DOHH2 (cell line): ENCODE measurements around the gene ZFR.

Source experiments
- H3F3A ChIP-seq: fragments of 200-600 bp; sonication (generic), shearing (Covaris generic); 2 replicates; pipeline ENCODE4 v1.6.0; 2016; ENCODE audit warnings: antibody characterized with exemption, mild to moderate bottlenecking; ENCODE audit not compliant: control insufficient read depth, insufficient read depth
- H3K27ac ChIP-seq: fragments of 200-600 bp; sonication (generic); 2 replicates; pipeline ENCODE4 v1.5.1; 2014; ENCODE audit warnings: low read depth, mild to moderate bottlenecking, low read length, moderate library complexity
- H3K27me3 ChIP-seq: fragments of 200-600 bp; sonication (generic); 2 replicates; pipeline ENCODE4 v1.6.1; 2014; ENCODE audit warnings: mild to moderate bottlenecking, low read length, mixed read lengths; ENCODE audit not compliant: control insufficient read depth
- H3K36me3 ChIP-seq: fragments of 200-600 bp; sonication (generic); 2 replicates; pipeline ENCODE4 v1.6.1; 2014; ENCODE audit warnings: mild to moderate bottlenecking, low read length, moderate library complexity, mixed read lengths; ENCODE audit not compliant: control insufficient read depth
- H3K4me1 ChIP-seq: fragments of 200-600 bp; sonication (generic); 2 replicates; pipeline ENCODE4 v1.6.1; 2014; ENCODE audit warnings: mild to moderate bottlenecking, low read length, mixed read lengths; ENCODE audit not compliant: control insufficient read depth
- H3K4me2 ChIP-seq: fragments of 200-600 bp; sonication (generic); 2 replicates; pipeline ENCODE4 v1.6.0; 2014; ENCODE audit warnings: mild to moderate bottlenecking, low read length, moderate library complexity
- H3K4me3 ChIP-seq: fragments of 200-600 bp; sonication (generic); 2 replicates; pipeline ENCODE4 v1.5.1; 2014; ENCODE audit warnings: mild to moderate bottlenecking, low read length, mixed read lengths
- H3K79me2 ChIP-seq: fragments of 200-600 bp; sonication (generic); 2 replicates; pipeline ENCODE4 v1.6.1; 2014; ENCODE audit warnings: mild to moderate bottlenecking, low read length, mixed read lengths; ENCODE audit not compliant: control insufficient read depth
- H3K9me2 ChIP-seq: fragments of 200-600 bp; sonication (generic); replicated peaks from 2 replicates; pipeline ENCODE4 v1.6.1; 2014; ENCODE audit warnings: mild to moderate bottlenecking, low read length, mixed read lengths; ENCODE audit not compliant: control insufficient read depth
- H3K9me3 ChIP-seq: fragments of 200-600 bp; sonication (generic); 2 replicates; pipeline ENCODE4 v1.6.1; 2014; ENCODE audit warnings: antibody characterized with exemption, low read length, mixed read lengths; ENCODE audit not compliant: control insufficient read depth, insufficient read depth
- H4K20me1 ChIP-seq: fragments of 200-600 bp; sonication (generic); 2 replicates; pipeline ENCODE4 v1.6.0; 2014; ENCODE audit warnings: low read depth, mild to moderate bottlenecking, antibody characterized with exemption, low read length, moderate library complexity; ENCODE audit not compliant: control insufficient read depth, insufficient read depth
- EZH2phosphoT487 ChIP-seq: fragments of 200-600 bp; sonication (generic); IDR thresholded peaks from 2 replicates; pipeline ENCODE4 v1.6.1; 2017; ENCODE audit warnings: borderline replicate concordance, mild to moderate bottlenecking, antibody characterized with exemption, low read length, moderate library complexity, mixed read lengths
- TF ChIP-seq, protein P1 (sequence below): fragments of 200-600 bp; sonication (generic); IDR thresholded peaks from one replicate; pipeline ENCODE4 v1.5.1; 2014; ENCODE audit warnings: antibody characterized with exemption, mild to moderate bottlenecking, low read depth, low read length; ENCODE audit not compliant: poor library complexity, severe bottlenecking

ZFR gene

GRCh38 chr5:32343058-32343672 lies 101.4 kb downstream of the ZFR start:
- Histone ChIP-seq H3K9me3 (peaks cover 13% of the 10 kb centered on the region; the same call in 1 of the 2 replicates), H3K4me1 (no peaks in the 10 kb centered on the region), H3K9me2 (no peaks in the 10 kb centered on the region), H4K20me1 (no peaks in the 10 kb centered on the region), H3K27ac (no peak overlapping the region), H3F3A (no peaks in the 10 kb centered on the region), H3K27me3 (no peaks in the 10 kb centered on the region), H3K79me2 (no peaks in the 10 kb centered on the region), H3K4me3 (no peak overlapping the region), H3K36me3 (no peaks in the 10 kb centered on the region), H3K4me2 (no peak overlapping the region)
- TF ChIP-seq, protein P1, sequence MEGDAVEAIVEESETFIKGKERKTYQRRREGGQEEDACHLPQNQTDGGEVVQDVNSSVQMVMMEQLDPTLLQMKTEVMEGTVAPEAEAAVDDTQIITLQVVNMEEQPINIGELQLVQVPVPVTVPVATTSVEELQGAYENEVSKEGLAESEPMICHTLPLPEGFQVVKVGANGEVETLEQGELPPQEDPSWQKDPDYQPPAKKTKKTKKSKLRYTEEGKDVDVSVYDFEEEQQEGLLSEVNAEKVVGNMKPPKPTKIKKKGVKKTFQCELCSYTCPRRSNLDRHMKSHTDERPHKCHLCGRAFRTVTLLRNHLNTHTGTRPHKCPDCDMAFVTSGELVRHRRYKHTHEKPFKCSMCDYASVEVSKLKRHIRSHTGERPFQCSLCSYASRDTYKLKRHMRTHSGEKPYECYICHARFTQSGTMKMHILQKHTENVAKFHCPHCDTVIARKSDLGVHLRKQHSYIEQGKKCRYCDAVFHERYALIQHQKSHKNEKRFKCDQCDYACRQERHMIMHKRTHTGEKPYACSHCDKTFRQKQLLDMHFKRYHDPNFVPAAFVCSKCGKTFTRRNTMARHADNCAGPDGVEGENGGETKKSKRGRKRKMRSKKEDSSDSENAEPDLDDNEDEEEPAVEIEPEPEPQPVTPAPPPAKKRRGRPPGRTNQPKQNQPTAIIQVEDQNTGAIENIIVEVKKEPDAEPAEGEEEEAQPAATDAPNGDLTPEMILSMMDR, result no peak
- TF ChIP-seq EZH2phosphoT487, result no peak

GRCh38 chr5:32342656-32343055 lies 101.9 kb downstream of the ZFR start:
- Histone ChIP-seq H3K27ac (no peak overlapping the region), H3K4me2 (no peak overlapping the region), H3K9me2 (no peaks in the 10 kb centered on the region), H3F3A (no peaks in the 10 kb centered on the region), H3K79me2 (no peaks in the 10 kb centered on the region), H3K27me3 (no peaks in the 10 kb centered on the region), H3K36me3 (no peaks in the 10 kb centered on the region), H3K9me3 (peaks cover 13% of the 10 kb centered on the region; the same call in 1 of the 2 replicates), H3K4me3 (no peak overlapping the region), H3K4me1 (no peaks in the 10 kb centered on the region), H4K20me1 (no peaks in the 10 kb centered on the region)
- TF ChIP-seq, protein P1, result no peak
- no peak for TF ChIP-seq EZH2phosphoT487

DNA sequence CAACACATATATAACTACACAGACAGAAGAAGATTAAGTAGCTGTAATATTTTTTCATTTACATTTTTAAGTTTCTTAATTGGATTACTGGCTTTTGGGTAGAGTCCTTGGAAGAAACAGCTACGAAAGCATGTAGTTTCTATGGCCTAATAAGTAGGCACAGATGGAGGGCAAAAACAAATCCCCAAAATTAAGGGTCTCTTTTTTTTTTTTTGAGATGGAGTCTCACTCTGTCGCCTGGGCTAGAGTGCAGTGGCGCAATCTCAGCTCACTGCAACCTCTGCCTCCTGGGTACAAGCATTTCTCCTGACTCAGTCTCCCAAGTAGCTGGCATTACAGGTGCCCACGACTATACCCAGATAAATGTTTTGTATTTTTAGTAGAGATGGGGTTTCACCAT lies 104.7 kb downstream of the ZFR start:
- Histone ChIP-seq H3K27ac (no peak overlapping the region), H4K20me1 (no peaks in the 10 kb centered on the region), H3K4me2 (no peak overlapping the region), H3K79me2 (no peaks in the 10 kb centered on the region), H3K36me3 (no peaks in the 10 kb centered on the region), H3K9me2 (no peaks in the 10 kb centered on the region), H3K9me3 (peaks cover 9% of the 10 kb centered on the region; the same call in 1 of the 2 replicates), H3K4me1 (no peaks in the 10 kb centered on the region), H3F3A (no peaks in the 10 kb centered on the region), H3K27me3 (no peaks in the 10 kb centered on the region), H3K4me3 (no peak overlapping the region)
- TF ChIP-seq, protein P1, result no peak
- TF ChIP-seq EZH2phosphoT487, result no peak
